Nephron progenitor cell (in vitro differentiated cells): ENCODE results near the gene RCC2.

Experiments
- DNase-seq: peaks from one replicate; pipeline ENCODE4 v3.0.0; 2021
- H3K27ac Mint-ChIP-seq: 2 replicates; pipeline ENCODE4 v1.8.0; 2021; ENCODE audit warnings: mild to moderate bottlenecking, moderate library complexity, mixed read lengths
- H3K27me3 Mint-ChIP-seq: 2 replicates; pipeline ENCODE4 v1.8.0; 2021; ENCODE audit warnings: mild to moderate bottlenecking, low read depth, mixed read lengths; ENCODE audit not compliant: poor library complexity
- H3K36me3 Mint-ChIP-seq: 2 replicates; pipeline ENCODE4 v1.8.0; 2021; ENCODE audit warnings: low read depth, mixed read lengths
- H3K4me1 Mint-ChIP-seq: 2 replicates; pipeline ENCODE4 v1.8.0; 2021; ENCODE audit warnings: mixed read lengths
- H3K4me3 Mint-ChIP-seq: 2 replicates; pipeline ENCODE4 v1.8.0; 2021; ENCODE audit warnings: mild to moderate bottlenecking, moderate library complexity, mixed read lengths
- H3K9me3 Mint-ChIP-seq: 2 replicates; pipeline ENCODE4 v1.8.0; 2021; ENCODE audit warnings: mild to moderate bottlenecking, moderate library complexity, mixed read lengths
- CTCF ChIP-seq: fragments of 200-600 bp; sonication (generic); IDR thresholded peaks from 2 replicates; pipeline ENCODE4 v1.5.0; 2021; ENCODE audit warnings: antibody characterized with exemption

RCC2 gene

GRCh38 chr1:17365293-17365692 is 74.2 kb downstream of the RCC2 start:
- Mint-ChIP-seq H3K9me3 (peaks cover 9% of the 10 kb centered on the region), H3K27me3 (peaks cover 17% of the 10 kb centered on the region), H3K4me1 (peaks cover 5% of the 10 kb centered on the region), H3K27ac (no peak overlapping the region), H3K36me3 (no peaks in the 10 kb centered on the region), H3K4me3 (no peak overlapping the region)
- TF ChIP-seq CTCF = no peak
- DNase-seq = no peak

GRCh38 chr1:17363771-17364170 is 75.7 kb downstream of the RCC2 start:
- Mint-ChIP-seq H3K27me3 (peaks cover 12% of the 10 kb centered on the region), H3K4me3 (no peak overlapping the region), H3K36me3 (no peaks in the 10 kb centered on the region), H3K27ac (no peak overlapping the region), H3K9me3 (peaks cover 9% of the 10 kb centered on the region), H3K4me1 (peaks cover 9% of the 10 kb centered on the region)
- DNase-seq = no peak
- no peak for TF ChIP-seq CTCF

GRCh38 chr1:17363351-17363750 is 76.1 kb downstream of the RCC2 start:
- peaks cover 9% of the 10 kb centered on the region for H3K9me3 Mint-ChIP-seq

DNA sequence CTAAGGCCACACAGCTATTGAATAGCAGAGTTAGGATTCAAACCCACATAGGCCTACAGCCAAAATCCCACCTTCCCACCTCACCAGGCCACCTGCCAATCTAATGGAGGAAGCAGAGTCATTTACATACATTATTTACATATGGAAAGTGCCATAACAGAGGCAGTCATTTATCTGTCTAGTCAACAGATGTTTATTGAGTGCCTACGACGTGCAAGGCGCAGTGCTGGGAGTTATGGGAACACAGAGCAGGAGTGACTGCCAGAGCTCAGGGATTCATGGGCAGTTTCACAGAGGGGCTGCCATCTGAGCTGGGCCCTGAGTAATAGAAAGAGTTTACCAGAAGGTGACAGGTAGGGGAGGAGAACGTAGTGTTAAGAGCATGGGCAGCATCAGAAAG is 77.8 kb downstream of the RCC2 start:
- H3K4me1 Mint-ChIP-seq = peaks cover 14% of the 10 kb centered on the region
- no peak overlapping the region for H3K4me3 Mint-ChIP-seq
- H3K27ac Mint-ChIP-seq = no peak overlapping the region
- DNase-seq = no peak
- peaks cover 9% of the 10 kb centered on the region for H3K27me3 Mint-ChIP-seq
- no peak for TF ChIP-seq CTCF
- peaks cover 9% of the 10 kb centered on the region for H3K9me3 Mint-ChIP-seq
- H3K36me3 Mint-ChIP-seq = no peaks in the 10 kb centered on the region

More at GRCh38 chr1:17363351-17363750, 76.1 kb downstream of the RCC2 start:
- Mint-ChIP-seq H3K4me1 (peaks cover 11% of the 10 kb centered on the region), H3K36me3 (no peaks in the 10 kb centered on the region), H3K4me3 (no peak overlapping the region), H3K27me3 (peaks cover 12% of the 10 kb centered on the region), H3K27ac (no peak overlapping the region)
- no peak for TF ChIP-seq CTCF
- no peak for DNase-seq

- TF ChIP-seq CTCF = no peak
- Mint-ChIP-seq H3K36me3 (no peaks in the 10 kb centered on the region), H3K27me3 (peaks cover 3% of the 10 kb centered on the region), H3K4me1 (peaks cover 15% of the 10 kb centered on the region), H3K9me3 (peaks cover 9% of the 10 kb centered on the region), H3K4me3 (no peak overlapping the region), H3K27ac (no peak overlapping the region)
- no peak for DNase-seq
Observed at GRCh38 chr1:17360272-17360956, 79.1 kb downstream of the RCC2 start.

DNA sequence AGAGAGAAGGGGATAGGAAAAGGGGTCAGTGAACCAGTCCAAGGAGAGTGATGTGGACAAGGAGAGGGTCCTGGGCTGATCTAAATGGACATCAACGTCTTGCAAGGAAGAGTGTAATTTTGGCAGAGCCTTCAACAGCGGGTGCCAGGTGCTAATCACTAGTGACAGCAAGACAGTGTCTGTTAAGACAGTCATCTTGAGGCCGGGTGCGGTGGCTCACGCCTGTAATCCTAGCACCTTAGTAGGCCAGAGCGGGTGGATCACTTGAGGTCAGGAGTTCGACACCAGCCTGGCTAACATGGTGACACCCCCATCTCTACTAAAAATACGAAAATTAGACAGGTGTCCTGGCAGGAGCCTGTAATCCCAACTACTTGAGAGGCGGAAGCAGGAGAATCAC is 79.7 kb downstream of the RCC2 start:
- H3K36me3 Mint-ChIP-seq = no peaks in the 10 kb centered on the region
- no peak for TF ChIP-seq CTCF
- no peak for DNase-seq
- H3K27me3 Mint-ChIP-seq = peaks cover 6% of the 10 kb centered on the region
- peaks cover 9% of the 10 kb centered on the region for H3K9me3 Mint-ChIP-seq
- H3K4me3 Mint-ChIP-seq = no peak overlapping the region
- H3K27ac Mint-ChIP-seq = no peak overlapping the region
- peaks cover 15% of the 10 kb centered on the region for H3K4me1 Mint-ChIP-seq
